H9 (cell line): ENCODE results near the gene IQGAP2. TPM values are rescaled to one million over a fixed set of nuclear protein-coding genes. Genes with fewer than 3 reads are reported as not detected.
A peak's percentile ranks its signal among the peaks of the same experiment; 100 is the strongest.

Experiments
- DNase-seq: peaks from one replicate; pipeline ENCODE4 v3.0.0-alpha.2; 2017
- H2AFZ ChIP-seq: one replicate; pipeline ENCODE4 v1.6.1; 2013; ENCODE audit warnings: mild to moderate bottlenecking, low read length, control low read depth, moderate library complexity
- H2AK5ac ChIP-seq: 2 replicates; pipeline ENCODE4 v1.6.1; 2013; ENCODE audit warnings: low read length, control low read depth, mixed read lengths; ENCODE audit not compliant: insufficient read length
- H2BK120ac ChIP-seq: one replicate; pipeline ENCODE4 v1.6.1; 2013; ENCODE audit warnings: low read depth, mild to moderate bottlenecking, low read length, control low read depth, inconsistent platforms; ENCODE audit not compliant: poor library complexity, severe bottlenecking
- H2BK12ac ChIP-seq: 2 replicates; pipeline ENCODE4 v1.6.1; 2013; ENCODE audit warnings: low read length, control low read depth, mixed read lengths, low read depth; ENCODE audit not compliant: insufficient read length
- H2BK15ac ChIP-seq: 2 replicates; pipeline ENCODE4 v1.6.1; 2013; ENCODE audit warnings: low read depth, low read length, control low read depth
- H2BK20ac ChIP-seq: one replicate; pipeline ENCODE4 v1.6.1; 2013; ENCODE audit warnings: low read depth, mild to moderate bottlenecking, low read length, control low read depth, inconsistent platforms; ENCODE audit not compliant: poor library complexity, severe bottlenecking
- H2BK5ac ChIP-seq: 2 replicates; pipeline ENCODE4 v1.6.1; 2013; ENCODE audit warnings: low read length, control low read depth, mixed read lengths; ENCODE audit not compliant: insufficient read length
- H3K14ac ChIP-seq: 2 replicates; pipeline ENCODE4 v1.6.1; 2013; ENCODE audit warnings: low read length, control low read depth; ENCODE audit not compliant: insufficient read depth
- H3K18ac ChIP-seq: 2 replicates; pipeline ENCODE4 v1.6.1; 2013; ENCODE audit warnings: low read depth, mild to moderate bottlenecking, mixed read lengths, low read length, control low read depth; ENCODE audit not compliant: insufficient read length
- H3K23ac ChIP-seq: 2 replicates; pipeline ENCODE4 v1.6.1; 2013; ENCODE audit warnings: low read length, control low read depth, mixed read lengths, low read depth; ENCODE audit not compliant: insufficient read length
- H3K23me2 ChIP-seq: 2 replicates; pipeline ENCODE4 v1.6.1; 2013; ENCODE audit warnings: low read depth, mild to moderate bottlenecking, mixed read lengths, low read length, control low read depth; ENCODE audit not compliant: insufficient read length, poor library complexity, severe bottlenecking
- H3K27ac ChIP-seq: 2 replicates; pipeline ENCODE4 v1.5.1; 2013; ENCODE audit warnings: low read length, control low read depth, mixed read lengths, low read depth; ENCODE audit not compliant: insufficient read length
- H3K27me3 ChIP-seq: 2 replicates; pipeline ENCODE4 v1.6.1; 2013; ENCODE audit warnings: low read length, control low read depth, inconsistent platforms; ENCODE audit not compliant: insufficient read depth
- H3K4ac ChIP-seq: 2 replicates; pipeline ENCODE4 v1.6.1; 2013; ENCODE audit warnings: low read depth, mild to moderate bottlenecking, control low read depth, inconsistent platforms, low read length, moderate library complexity
- H3K4me1 ChIP-seq: 2 replicates; pipeline ENCODE4 v1.6.1; 2013; ENCODE audit warnings: low read length, control low read depth, inconsistent platforms; ENCODE audit not compliant: insufficient read depth
- H3K4me2 ChIP-seq: 2 replicates; pipeline ENCODE4 v1.6.1; 2013; ENCODE audit warnings: low read length, control low read depth, mixed read lengths; ENCODE audit not compliant: insufficient read length, insufficient read depth
- H3K56ac ChIP-seq: 2 replicates; pipeline ENCODE4 v1.6.1; 2013; ENCODE audit warnings: low read depth, mild to moderate bottlenecking, mixed read lengths, low read length, control low read depth; ENCODE audit not compliant: insufficient read length
- H3K79me1 ChIP-seq: 2 replicates; pipeline ENCODE4 v1.6.1; 2013; ENCODE audit warnings: low read depth, mild to moderate bottlenecking, moderate library complexity, low read length, control low read depth, inconsistent platforms; ENCODE audit not compliant: insufficient read depth, poor library complexity, severe bottlenecking
- H3K79me2 ChIP-seq: 2 replicates; pipeline ENCODE4 v1.6.1; 2013; ENCODE audit warnings: low read length, control low read depth, inconsistent platforms; ENCODE audit not compliant: insufficient read depth
- H3K9ac ChIP-seq: 2 replicates; pipeline ENCODE4 v1.6.1; 2013; ENCODE audit warnings: low read length, control low read depth, mixed read lengths; ENCODE audit not compliant: insufficient read length; ENCODE audit errors: extremely low read depth
- H3K9me3 ChIP-seq: one replicate; pipeline ENCODE4 v1.6.1; 2013; ENCODE audit warnings: low read depth, low read length, inconsistent platforms; ENCODE audit not compliant: control insufficient read depth
- H3T11ph ChIP-seq: one replicate; pipeline ENCODE4 v1.6.1; 2013; ENCODE audit warnings: mild to moderate bottlenecking, low read length, control low read depth, inconsistent platforms
- H4K20me1 ChIP-seq: one replicate; pipeline ENCODE4 v1.6.1; 2013; ENCODE audit not compliant: control insufficient read depth, insufficient read length, insufficient read depth
- H4K5ac ChIP-seq: 2 replicates; pipeline ENCODE4 v1.6.1; 2013; ENCODE audit warnings: low read depth, mild to moderate bottlenecking, mixed read lengths, low read length, control low read depth; ENCODE audit not compliant: insufficient read length
- H4K8ac ChIP-seq: replicated peaks from 2 replicates; pipeline ENCODE4 v1.6.1; 2013; ENCODE audit warnings: low read length, control low read depth, mixed read lengths, low read depth; ENCODE audit not compliant: insufficient read length
- H4K91ac ChIP-seq: 2 replicates; pipeline ENCODE4 v1.6.1; 2013; ENCODE audit warnings: low read depth, mild to moderate bottlenecking, moderate library complexity, mixed read lengths, low read length, control low read depth; ENCODE audit not compliant: insufficient read length
- H3K27ac Mint-ChIP-seq, 3 experiments: 2 replicates in 2 of 3; 3 replicates in 1 of 3; pipeline ENCODE4 v1.8.0; 2020 to 2021; ENCODE audit warnings: mixed read lengths in 3 of 3, mild to moderate bottlenecking in 1 of 3, moderate library complexity in 1 of 3
- H3K27me3 Mint-ChIP-seq: 2 replicates; pipeline ENCODE4 v1.8.0; 2021; ENCODE audit warnings: low read depth, mild to moderate bottlenecking, moderate library complexity, mixed read lengths
- H3K36me3 Mint-ChIP-seq, 3 experiments: 2 replicates in 2 of 3; 3 replicates in 1 of 3; pipeline ENCODE4 v1.8.0; 2020 to 2021; ENCODE audit warnings: low read depth in 3 of 3, mixed read lengths in 3 of 3; ENCODE audit not compliant: insufficient read depth in 1 of 3
- H3K4me1 Mint-ChIP-seq, 2 experiments: 2 replicates each; pipeline ENCODE4 v1.8.0; 2020; ENCODE audit warnings: mixed read lengths in 2 of 2
- H3K4me3 Mint-ChIP-seq, 2 experiments: 2 replicates in 1 of 2; 3 replicates in 1 of 2; pipeline ENCODE4 v1.8.0; 2020 to 2021; ENCODE audit warnings: mild to moderate bottlenecking in 2 of 2, mixed read lengths in 2 of 2, moderate library complexity in 1 of 2
- H3K9me3 Mint-ChIP-seq, 2 experiments: 2 replicates in 1 of 2; 3 replicates in 1 of 2; pipeline ENCODE4 v1.8.0; 2020; ENCODE audit warnings: mild to moderate bottlenecking in 2 of 2, mixed read lengths in 2 of 2, moderate library complexity in 1 of 2
- WGBS: extraction: QIAGEN DNeasy Blood & Tissue Kit; methylation state at CpG from one replicate; pipeline ENCODE4 v1.1.7; 2013; ENCODE audit warnings: missing lambda C conversion rate, low lambda C conversion rate, mixed read lengths; ENCODE audit not compliant: insufficient read length; ENCODE audit errors: extremely low coverage; 5-methylcytosine and 5-hydroxymethylcytosine counted together
- total RNA-seq: library from RNA; stranded (reverse); gene quantifications from 2 replicates; pipeline ENCODE4 v1.2.1, GENCODE V29; 2021
- TF ChIP-seq, protein P1 (sequence below): fragments of 200-600 bp; sonication (generic); conservative IDR thresholded peaks from 3 replicates; pipeline ENCODE4 v1.8.0; 2021; ENCODE audit warnings: antibody characterized with exemption, mild to moderate bottlenecking

IQGAP2 gene
- total RNA-seq, 1 experiment from 2014 or later = 22.5 TPM

DNA sequence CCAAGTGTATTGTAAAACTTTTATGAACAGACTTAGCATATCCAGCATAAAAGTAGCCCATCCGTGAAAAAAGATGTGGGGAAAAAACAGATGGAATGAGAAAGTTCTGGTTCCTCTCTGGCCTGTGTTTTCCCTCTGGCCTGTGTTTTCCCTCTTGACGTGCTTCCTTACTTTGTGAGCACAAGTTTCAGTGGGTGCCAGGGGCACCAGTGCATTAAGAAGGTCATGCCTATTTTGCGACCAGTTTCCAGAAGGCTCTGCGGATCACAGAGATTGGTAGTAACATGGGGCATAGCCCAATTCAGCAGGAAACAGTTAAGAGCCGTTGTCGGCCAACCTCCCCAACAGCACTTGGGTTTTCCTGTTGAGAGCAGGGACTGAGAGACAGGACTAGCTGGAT, 43.7 kb downstream of the IQGAP2 start:
- Mint-ChIP-seq H3K9me3 (no peaks in the 10 kb centered on the region), H3K4me1 (peaks cover 14 to 21% of the 10 kb centered on the region in 2 experiments), H3K4me3 (no peak overlapping the region), H3K36me3 (peaks cover 0 to 4% (median 4%) of the 10 kb centered on the region in 3 experiments; a peak in 3 of 7 replicates), H3K27me3 (no peaks in the 10 kb centered on the region; the same call in 1 of the 2 replicates), H3K27ac (0 out of 7 replicates have a peak overlapping the region, but pooled peaks of 2 of the 3 experiments have one; percentile 5 to 24)
- no peak overlapping the region for H3K18ac ChIP-seq
- no peak overlapping the region for H3K14ac ChIP-seq
- no CpG with 5 or more reads among the region's 6 CpGs for WGBS
- H3K27ac ChIP-seq = no peak overlapping the region
- H2AK5ac ChIP-seq = no peak overlapping the region
- no peak overlapping the region for H4K5ac ChIP-seq
- no peak overlapping the region for H2BK120ac ChIP-seq
- H2BK12ac ChIP-seq = no peak overlapping the region
- no peak overlapping the region for H2BK15ac ChIP-seq
- H4K8ac ChIP-seq = no peak overlapping the region
- no peak overlapping the region for H4K91ac ChIP-seq
- H2AFZ ChIP-seq = no peak overlapping the region
- no peaks in the 10 kb centered on the region; the same call in 1 of the 2 replicates for H3K4me1 ChIP-seq
- H3K23me2 ChIP-seq = no peaks in the 10 kb centered on the region
- H3K56ac ChIP-seq = no peak overlapping the region
- no peak overlapping the region for H2BK20ac ChIP-seq
- H3K4ac ChIP-seq = no peak overlapping the region
- H4K20me1 ChIP-seq = no peaks in the 10 kb centered on the region
- DNase-seq = no peak
- H2BK5ac ChIP-seq = no peak overlapping the region
- H3K4me2 ChIP-seq = no peak overlapping the region
- H3K9me3 ChIP-seq = no peaks in the 10 kb centered on the region
- H3T11ph ChIP-seq = no peak overlapping the region
- H3K79me2 ChIP-seq = 0 out of 2 replicates have a peak, but pooled peaks cover 1% of the 10 kb centered on the region
- H3K9ac ChIP-seq = no peak overlapping the region
- no peaks in the 10 kb centered on the region for H3K27me3 ChIP-seq
- H3K23ac ChIP-seq = no peak overlapping the region
- no peaks in the 10 kb centered on the region for H3K79me1 ChIP-seq
- TF ChIP-seq, protein P1, sequence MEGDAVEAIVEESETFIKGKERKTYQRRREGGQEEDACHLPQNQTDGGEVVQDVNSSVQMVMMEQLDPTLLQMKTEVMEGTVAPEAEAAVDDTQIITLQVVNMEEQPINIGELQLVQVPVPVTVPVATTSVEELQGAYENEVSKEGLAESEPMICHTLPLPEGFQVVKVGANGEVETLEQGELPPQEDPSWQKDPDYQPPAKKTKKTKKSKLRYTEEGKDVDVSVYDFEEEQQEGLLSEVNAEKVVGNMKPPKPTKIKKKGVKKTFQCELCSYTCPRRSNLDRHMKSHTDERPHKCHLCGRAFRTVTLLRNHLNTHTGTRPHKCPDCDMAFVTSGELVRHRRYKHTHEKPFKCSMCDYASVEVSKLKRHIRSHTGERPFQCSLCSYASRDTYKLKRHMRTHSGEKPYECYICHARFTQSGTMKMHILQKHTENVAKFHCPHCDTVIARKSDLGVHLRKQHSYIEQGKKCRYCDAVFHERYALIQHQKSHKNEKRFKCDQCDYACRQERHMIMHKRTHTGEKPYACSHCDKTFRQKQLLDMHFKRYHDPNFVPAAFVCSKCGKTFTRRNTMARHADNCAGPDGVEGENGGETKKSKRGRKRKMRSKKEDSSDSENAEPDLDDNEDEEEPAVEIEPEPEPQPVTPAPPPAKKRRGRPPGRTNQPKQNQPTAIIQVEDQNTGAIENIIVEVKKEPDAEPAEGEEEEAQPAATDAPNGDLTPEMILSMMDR = no peak
